ENCODE results near the gene GATD1. TPM values are rescaled to one million over a fixed set of nuclear protein-coding genes. Genes with fewer than 3 reads are reported as not detected.

GATD1 gene, protein sequence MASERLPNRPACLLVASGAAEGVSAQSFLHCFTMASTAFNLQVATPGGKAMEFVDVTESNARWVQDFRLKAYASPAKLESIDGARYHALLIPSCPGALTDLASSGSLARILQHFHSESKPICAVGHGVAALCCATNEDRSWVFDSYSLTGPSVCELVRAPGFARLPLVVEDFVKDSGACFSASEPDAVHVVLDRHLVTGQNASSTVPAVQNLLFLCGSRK
- total RNA-seq = 21.2 TPM

DNA sequence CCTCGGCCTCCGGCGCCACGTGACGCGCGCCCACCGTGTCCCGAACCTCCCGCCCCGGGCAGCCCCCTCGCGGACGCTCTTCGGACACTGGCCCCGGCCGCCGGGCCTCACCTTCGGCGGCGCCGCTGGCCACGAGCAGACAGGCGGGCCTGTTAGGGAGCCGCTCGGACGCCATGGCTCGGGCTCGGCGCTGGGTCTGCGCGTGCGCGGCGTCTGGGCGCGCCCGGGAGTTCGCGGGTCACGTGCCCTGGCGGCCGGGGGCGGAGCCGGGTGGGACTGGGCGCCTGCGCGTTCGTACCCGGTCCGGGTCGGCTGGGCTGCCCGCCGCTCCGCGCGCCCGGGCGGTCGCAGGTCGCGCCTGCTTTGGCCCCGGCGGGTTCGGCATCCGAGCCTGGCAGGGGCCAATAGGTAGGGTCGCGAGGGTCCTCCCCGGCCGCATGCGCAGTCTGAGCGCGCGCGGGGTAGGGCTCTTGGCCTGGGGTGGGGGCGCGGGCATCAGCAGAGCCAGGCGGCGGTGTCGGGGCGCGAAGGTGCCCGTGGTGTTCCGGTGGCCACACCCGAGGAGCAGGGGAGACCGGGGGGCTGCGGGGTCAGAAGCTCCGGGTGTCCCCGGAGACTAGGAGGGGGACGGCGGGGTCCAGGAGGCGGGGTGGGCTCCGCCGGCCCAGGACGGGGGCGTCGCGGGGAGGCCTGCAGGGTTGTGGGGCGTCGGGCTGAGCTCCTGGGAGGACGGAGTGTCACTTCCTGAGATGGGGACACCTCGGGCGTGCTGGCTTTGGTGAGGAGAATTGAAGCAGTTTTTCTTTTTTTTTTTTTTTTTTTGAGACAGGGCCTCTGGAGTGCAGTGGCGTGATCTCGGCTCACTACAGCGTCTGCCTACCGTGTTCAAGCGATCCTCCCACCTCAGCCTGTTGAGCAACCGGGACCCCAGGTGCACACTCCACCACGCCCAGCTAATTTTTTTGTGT is at the start of gene GATD1:
GATD1 (minus strand) TSS at position 200 of the 968 bp plus-strand sequence; CDS start at position 175, 25 bp downstream.
- DNase-seq (ENCODE audit: low spot score in 2 of 2) = peak; percentile 100
- no peak for FAIRE-seq

- no peak for DNase-seq (ENCODE audit: low spot score in 2 of 2)
- FAIRE-seq = no peak
Observed at GRCh38 chr11:826836-827145, 49.5 kb upstream of the GATD1 start.

GRCh38 chr11:826227-826621 is 48.9 kb upstream of the GATD1 start:
- DNase-seq (ENCODE audit: low spot score in 2 of 2) (no peak), FAIRE-seq (no peak)

GRCh38 chr11:825366-826226 is 48.3 kb upstream of the GATD1 start:
- DNase-seq (ENCODE audit: low spot score in 2 of 2) (no peak), FAIRE-seq (no peak)

- no peak for FAIRE-seq
Observed at GRCh38 chr11:824942-825341, 47.7 kb upstream of the GATD1 start.

GRCh38 chr11:824292-824880 is 47.1 kb upstream of the GATD1 start:
- FAIRE-seq (no peak), DNase-seq (ENCODE audit: low spot score in 2 of 2) (peak; percentile 58 to 66)

More at GRCh38 chr11:824942-825341, 47.7 kb upstream of the GATD1 start:
- no peak for DNase-seq (ENCODE audit: low spot score in 2 of 2)

- FAIRE-seq = no peak
- no peak for DNase-seq (ENCODE audit: low spot score in 2 of 2)
Observed at GRCh38 chr11:823441-824291, 46.4 kb upstream of the GATD1 start.

DNA sequence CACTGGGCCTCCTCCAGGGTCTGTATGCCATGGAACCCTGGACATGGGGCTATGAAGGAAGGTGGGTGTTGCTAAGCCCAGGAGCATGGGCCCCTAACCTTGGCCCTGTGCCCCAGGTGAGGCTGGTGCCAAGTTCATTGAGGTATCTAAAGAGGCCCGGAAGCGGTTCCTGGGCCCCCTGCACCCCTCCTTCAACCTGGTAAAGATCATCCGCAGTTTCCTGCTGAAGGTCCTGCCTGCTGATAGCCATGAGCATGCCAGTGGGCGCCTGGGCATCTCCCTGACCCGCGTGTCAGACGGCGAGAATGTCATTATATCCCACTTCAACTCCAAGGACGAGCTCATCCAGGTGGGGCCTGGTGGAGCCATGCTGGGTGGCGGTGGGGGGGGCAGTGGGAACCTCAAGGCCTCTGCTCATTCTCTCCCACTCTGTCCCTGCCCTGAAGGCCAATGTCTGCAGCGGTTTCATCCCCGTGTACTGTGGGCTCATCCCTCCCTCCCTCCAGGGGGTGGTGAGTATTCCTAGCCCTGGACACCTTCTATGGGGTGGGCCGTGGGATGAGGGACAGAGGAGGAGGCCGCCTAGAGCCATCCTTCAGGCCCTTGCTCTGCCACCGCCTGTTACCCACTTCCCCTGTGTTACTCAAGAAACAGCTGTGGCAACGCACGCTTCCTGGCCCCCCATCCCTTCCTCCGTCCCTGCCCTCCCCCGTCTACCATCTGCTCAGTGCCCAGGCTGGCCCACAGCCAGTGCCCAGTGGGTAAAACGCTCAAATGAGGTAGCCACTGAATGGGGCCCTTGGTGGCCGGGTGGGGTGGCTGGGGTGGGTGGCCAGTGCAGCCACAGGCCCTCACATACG is 44.5 kb upstream of the GATD1 start:
- peak; percentile 58 to 61 for DNase-seq (ENCODE audit: low spot score in 2 of 2)
- no peak for FAIRE-seq

GRCh38 chr11:820655-821511 is 43.6 kb upstream of the GATD1 start:
- FAIRE-seq = no peak
- DNase-seq (ENCODE audit: low spot score in 2 of 2) = peak; percentile 63 to 77

DNA sequence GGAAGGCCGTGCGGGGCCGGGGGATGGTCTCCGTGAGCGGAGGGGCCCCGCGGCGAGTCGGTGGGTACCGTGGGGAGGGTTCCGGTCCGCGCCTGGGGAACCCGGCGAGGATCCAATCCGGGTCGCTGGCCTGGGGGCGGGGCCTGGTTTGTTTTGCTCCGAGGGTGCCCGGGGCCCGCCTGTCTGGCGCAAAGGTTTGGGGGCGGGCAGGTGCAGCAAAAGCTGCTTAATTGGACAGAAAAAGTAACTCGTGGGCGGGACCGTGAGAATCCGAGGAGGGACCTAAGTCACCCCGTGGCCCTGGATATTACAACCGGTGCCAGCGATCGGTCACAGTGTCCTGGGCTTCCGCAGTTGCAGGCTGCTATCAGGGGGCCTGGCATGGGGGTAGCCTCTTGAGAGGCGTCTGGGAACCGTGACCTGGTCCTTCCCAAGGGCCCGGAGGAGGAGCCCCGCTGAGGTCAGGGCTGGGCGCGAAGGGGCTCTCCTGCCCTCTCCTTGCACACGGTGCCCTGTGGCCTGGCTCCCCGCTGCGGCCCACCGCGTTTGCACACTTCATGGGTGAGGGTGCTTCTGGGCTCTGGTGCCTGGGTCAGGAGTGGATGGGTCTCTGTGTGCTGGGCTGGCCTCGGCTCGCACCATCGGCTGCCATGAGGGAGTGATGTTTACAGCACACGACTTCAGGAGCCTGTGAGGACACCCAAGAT is 42.8 kb upstream of the GATD1 start:
- FAIRE-seq = no peak

DNA sequence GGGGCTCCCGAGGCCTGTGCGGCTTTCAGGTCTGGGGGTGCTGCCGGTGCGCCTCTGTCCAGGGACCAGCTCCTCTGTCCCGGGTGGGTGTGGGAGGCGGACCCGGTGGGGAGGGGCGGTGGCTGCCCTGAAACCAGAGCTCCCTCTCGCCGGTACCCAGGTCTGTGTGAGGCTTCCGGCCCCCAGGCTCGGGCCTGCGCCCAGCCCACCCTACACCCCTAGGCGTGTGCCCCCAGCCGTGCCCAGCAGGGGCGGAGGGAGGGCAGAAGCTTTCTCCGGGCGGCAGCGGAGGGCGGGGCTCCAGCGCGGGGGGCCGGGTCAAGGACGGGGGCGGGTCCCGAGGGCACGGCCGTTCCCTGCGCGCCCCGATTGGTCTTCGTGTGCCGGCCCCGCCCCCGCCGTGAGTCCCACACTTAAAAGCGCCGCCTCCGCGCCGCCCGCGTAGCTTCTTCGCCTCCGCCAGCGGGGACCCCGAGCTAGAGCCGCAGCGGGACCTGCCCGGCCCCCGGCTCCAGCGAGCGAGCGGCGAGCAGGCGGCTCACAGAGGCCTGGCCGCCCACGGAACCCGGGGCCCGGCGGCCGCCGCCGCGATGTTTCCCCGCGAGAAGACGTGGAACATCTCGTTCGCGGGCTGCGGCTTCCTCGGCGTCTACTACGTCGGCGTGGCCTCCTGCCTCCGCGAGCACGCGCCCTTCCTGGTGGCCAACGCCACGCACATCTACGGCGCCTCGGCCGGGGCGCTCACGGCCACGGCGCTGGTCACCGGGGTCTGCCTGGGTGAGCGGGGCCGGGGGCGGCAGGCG is 42.0 kb upstream of the GATD1 start:
- DNase-seq (ENCODE audit: low spot score in 2 of 2) = peak; percentile 97 to 98
- FAIRE-seq = no peak

More for the DNA sequence above, 42.8 kb upstream of the GATD1 start:
- peak; percentile 71 to 77 for DNase-seq (ENCODE audit: low spot score in 2 of 2)

- DNase-seq (ENCODE audit: low spot score in 2 of 2) = no peak
Observed at GRCh38 chr11:818396-819128, 41.3 kb upstream of the GATD1 start, which contains the start of gene PNPLA2. Gene PNPLA2, plus strand, starts transcription at chr11:818914. Its CDS starts 805 bp downstream, at chr11:819719.

DNA sequence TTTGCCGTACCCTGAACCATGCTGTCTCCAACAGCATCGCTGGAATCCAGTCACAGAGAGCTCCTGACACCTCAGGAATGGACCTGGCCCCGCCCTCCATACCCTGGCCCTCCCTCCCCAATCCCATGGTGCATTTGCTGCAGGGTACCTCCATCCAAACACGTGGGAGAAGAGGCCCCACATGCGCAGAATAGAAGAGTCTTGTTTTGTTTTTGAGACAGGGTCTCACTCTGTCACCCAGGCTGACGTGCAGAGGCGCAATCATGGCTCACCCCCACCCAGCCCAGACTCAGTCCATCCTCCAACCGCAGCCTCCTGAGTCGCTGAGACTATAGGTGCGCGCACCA is 39.1 kb upstream of the GATD1 start:
- DNase-seq (ENCODE audit: low spot score in 2 of 2) (no peak), FAIRE-seq (no peak)

More at GRCh38 chr11:818396-819128, 41.3 kb upstream of the GATD1 start, which contains the start of gene PNPLA2:
- no peak for FAIRE-seq

DNA sequence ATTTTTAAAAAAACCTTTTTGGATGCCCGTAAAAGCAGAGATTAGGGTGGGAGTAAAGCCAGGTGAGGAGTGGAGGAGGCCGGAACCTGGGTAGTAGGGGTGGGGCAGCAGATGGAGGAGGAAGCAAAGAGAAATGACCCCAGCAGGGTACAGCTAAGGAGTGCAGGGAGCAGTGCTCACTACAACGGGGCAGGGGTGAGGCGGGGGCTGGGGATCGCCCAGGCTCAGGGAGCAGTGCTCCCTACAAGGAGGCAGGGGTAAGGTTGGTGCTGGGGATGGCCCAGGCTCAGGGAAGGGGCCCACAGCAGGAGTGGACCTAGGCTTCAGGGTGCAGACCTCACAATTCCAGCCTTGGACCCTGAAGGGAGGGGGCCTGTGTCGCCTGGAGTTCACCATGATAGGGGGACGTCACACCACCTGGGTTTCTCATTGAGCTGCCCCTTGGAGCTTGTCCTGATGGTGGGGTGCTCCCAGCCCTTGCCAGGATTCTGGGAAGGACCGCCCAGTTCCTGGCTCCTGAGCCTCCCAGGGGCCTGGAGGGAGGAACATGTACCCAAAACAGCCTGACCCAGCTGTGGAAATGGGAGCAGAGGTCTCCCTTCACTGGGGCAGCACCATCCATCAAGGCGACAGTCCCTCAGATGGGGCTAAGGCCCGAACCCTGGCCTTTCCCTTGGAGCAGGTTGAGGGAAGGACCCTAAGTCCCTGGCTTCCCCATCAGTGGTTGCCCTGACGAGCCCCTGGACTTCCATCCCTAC is 38.6 kb upstream of the GATD1 start:
- no peak for DNase-seq (ENCODE audit: low spot score in 2 of 2)
- FAIRE-seq = no peak
